Right ventricle myocardium inferior (tissue), 1 donor: ENCODE data around the gene MUC5B. TPM values are rescaled to one million over a fixed set of nuclear protein-coding genes. Genes with fewer than 3 reads are reported as not detected.

Experiments used
- ATAC-seq: fragments of 200-7000 bp; cut with Tn5 transposase; one replicate; pipeline ENCODE4 v1.9.1; 2020; ENCODE audit warnings: mild to moderate bottlenecking, moderate library complexity
- DNase-seq: peaks from one replicate; pipeline ENCODE4 v3.0.0; 2021; ENCODE audit errors: missing footprints
- intact Hi-C: fragments of 100-400 bp; cut with DNase I; formaldehyde crosslinking; loops from one replicate; pipeline ENCODE4 v1.11.0; 2022
- total RNA-seq: library from RNA; stranded (reverse); fragmentation: NEBNext Ultra II Directional; extraction: Animal tissue kit (Norgen Biotek cat#: 25700); gene quantifications from one replicate; pipeline ENCODE4 v1.2.1, GENCODE V29; 2021
- donor health status: DM: no; HTN: yes; CAD: no; lungs with severe emphysema.

Gene MUC5B
- total RNA-seq, 1 donor from 2014 or later = not detected

- peak; percentile 30 for DNase-seq
- ATAC-seq = no peak
- intact Hi-C loops = no loop called here
These were observed 44.7 kb downstream of the MUC5B start for GRCh38 chr11:1267441-1268100.

GRCh38 chr11:1269957-1270356, 47.1 kb downstream of the MUC5B start:
- ATAC-seq (no peak), DNase-seq (peak; percentile 44)
- intact Hi-C loops = no loop called here

GRCh38 chr11:1270476-1270875, 47.6 kb downstream of the MUC5B start:
- ATAC-seq (peak; percentile 12), DNase-seq (peak; percentile 47)
- intact Hi-C loops = no loop called here

GRCh38 chr11:1271002-1271401, 48.1 kb downstream of the MUC5B start:
- intact Hi-C loops = no loop called here
- ATAC-seq (no peak), DNase-seq (peak; percentile 33)

- DNase-seq (peak; percentile 15), ATAC-seq (no peak)
- intact Hi-C loops = no loop called here
These were observed 48.5 kb downstream of the MUC5B start for GRCh38 chr11:1271406-1271805.

GRCh38 chr11:1271927-1272326, 49.1 kb downstream of the MUC5B start:
- ATAC-seq (no peak), DNase-seq (peak; percentile 49)
- intact Hi-C loops = no loop called here

GRCh38 chr11:1272531-1272930, 49.7 kb downstream of the MUC5B start:
- intact Hi-C loops = no loop called here
- ATAC-seq = no peak
- peak; percentile 18 for DNase-seq

- intact Hi-C loops = no loop called here
- peak; percentile 49 for DNase-seq
- no peak for ATAC-seq
These were observed 51.6 kb downstream of the MUC5B start for GRCh38 chr11:1274501-1274900.

- intact Hi-C loops = loop anchor here (5.0 kb wide), 1 partner anchor 232 kb away; no protein-coding TSS in a partner anchor
- DNase-seq = peak; percentile 9
- ATAC-seq = no peak
These were observed 52.2 kb downstream of the MUC5B start for GRCh38 chr11:1275021-1275420.

GRCh38 chr11:1276041-1276790, 53.4 kb downstream of the MUC5B start:
- ATAC-seq = peak; percentile 58
- peak; percentile 58 for DNase-seq
- intact Hi-C loops = loop anchor here (5.0 kb wide), 1 partner anchor 231 kb away; no protein-coding TSS in a partner anchor

GRCh38 chr11:1276866-1277615, 54.2 kb downstream of the MUC5B start:
- peak; percentile 41 for DNase-seq
- intact Hi-C loops = loop anchor here (5.0 kb wide), 1 partner anchor 230 kb away; no protein-coding TSS in a partner anchor
- ATAC-seq = no peak

- DNase-seq = peak; percentile 62
- intact Hi-C loops = loop anchor here (5.0 kb wide), 1 partner anchor 229 kb away; no protein-coding TSS in a partner anchor
- no peak for ATAC-seq
These were observed 55.2 kb downstream of the MUC5B start for GRCh38 chr11:1277936-1278512.

- peak; percentile 63 for DNase-seq
- ATAC-seq = no peak
- intact Hi-C loops = loop anchor here (5.0 kb wide), 1 partner anchor 228 kb away; no protein-coding TSS in a partner anchor
These were observed 56.2 kb downstream of the MUC5B start for GRCh38 chr11:1278766-1279673.

GRCh38 chr11:1279674-1280055, 56.8 kb downstream of the MUC5B start:
- no peak for ATAC-seq
- intact Hi-C loops = loop anchor here (5.0 kb wide), 1 partner anchor 228 kb away; no protein-coding TSS in a partner anchor
- DNase-seq = peak; percentile 39

GRCh38 chr11:1280116-1281035, 57.5 kb downstream of the MUC5B start:
- intact Hi-C loops = no loop called here
- DNase-seq (peak; percentile 64), ATAC-seq (no peak)

GRCh38 chr11:1281326-1281973, 58.6 kb downstream of the MUC5B start:
- DNase-seq (peak; percentile 61), ATAC-seq (no peak)
- intact Hi-C loops = no loop called here
